ENCODE results near the gene FBXO41.

- TF ChIP-seq POLR2A (IDR thresholded peaks at IDR 0.05) (no peak), CTCF (IDR thresholded peaks at IDR 0.05) (peak; percentile 40 to 70 (median 57))
These were observed 71.7 kb downstream of the FBXO41 start for GRCh38 chr2:73212448-73213176.
